ENCODE data around the gene SMYD4. TPM values are rescaled to one million over a fixed set of nuclear protein-coding genes. Genes with fewer than 3 reads are reported as not detected.

Gene SMYD4
- total and polyA plus RNA-seq, 10 of the 15 experiments (the other 5 are each of a cell fraction or from before 2014, with no cell fraction given) = 2.1 to 18.8 (median 13.7) TPM

DNA sequence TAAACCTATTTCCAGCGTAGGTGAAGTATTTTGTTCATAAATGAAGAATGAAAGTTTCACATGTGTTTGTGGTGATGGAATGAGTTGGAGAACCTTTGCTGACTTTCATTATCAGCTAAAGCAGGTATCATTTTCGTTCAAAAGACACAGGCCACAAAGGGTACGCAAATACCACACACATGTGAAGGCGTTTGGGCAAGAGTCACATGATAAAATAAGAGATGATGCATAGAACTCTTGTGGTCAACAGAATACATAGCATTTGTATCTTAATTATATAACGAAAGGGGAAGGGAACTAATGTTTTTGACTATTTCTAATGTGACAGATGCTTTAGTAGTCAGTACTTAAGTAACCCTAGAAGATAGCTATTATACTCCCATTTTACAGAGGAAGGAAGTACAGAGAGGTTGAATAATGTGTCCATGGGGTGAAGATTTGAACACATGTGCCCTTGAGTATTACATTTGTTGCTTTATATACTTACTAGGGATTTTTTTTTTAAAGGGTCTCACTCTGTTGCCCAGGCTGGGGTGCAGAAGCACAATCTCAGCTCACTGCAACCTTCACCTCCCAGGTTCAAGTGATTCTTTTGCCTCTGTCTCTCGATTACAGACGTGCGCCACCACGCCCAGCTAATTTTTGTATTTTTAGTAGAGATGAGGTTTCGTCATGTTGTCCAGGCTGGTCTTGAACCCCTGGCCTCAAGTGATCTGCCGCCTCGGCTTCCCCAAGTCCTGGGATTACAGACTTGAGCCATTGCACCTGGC is 4.9 kb upstream of the SMYD4 start (continued):
- TF ChIP-seq RELB (IDR thresholded peaks at IDR 0.05; ENCODE audit: low read depth) (peak; percentile 84; the same call in 1 of the 2 replicates), BACH1 (IDR thresholded peaks at IDR 0.05; ENCODE audit: borderline replicate concordance) (peak; percentile 52; the same call in 1 of the 2 replicates), TCF7 (IDR thresholded peaks at IDR 0.05; ENCODE audit: borderline replicate concordance) (peak; percentile 42; the same call in 1 of the 2 replicates), ZZZ3 (IDR thresholded peaks at IDR 0.05; ENCODE audit: control insufficient read depth, insufficient read length, low read depth) (no peak), HDAC2 (IDR thresholded peaks at IDR 0.05) (no peak), MXI1 (IDR thresholded peaks at IDR 0.05; ENCODE audit: low read depth, low read length) (peak; percentile 89), POU2F2 (IDR thresholded peaks at IDR 0.05; ENCODE audit: borderline replicate concordance, low read depth, low read length) (peak; percentile 84; the same call in 1 of the 3 replicates), MYB (IDR thresholded peaks at IDR 0.05; ENCODE audit: borderline replicate concordance, low read depth, low read length) (no peak), HDGF (IDR thresholded peaks at IDR 0.05) (no peak), RAD51 (IDR thresholded peaks at IDR 0.05) (peak; percentile 96), SPI1 (IDR thresholded peaks at IDR 0.05; ENCODE audit: borderline replicate concordance, insufficient read depth, low read depth, low read length) (peak; percentile 46; the same call in 1 of the 2 replicates), RUNX3 (IDR thresholded peaks at IDR 0.05; ENCODE audit: low read length) (peak; percentile 99), TCF12 (IDR thresholded peaks at IDR 0.05; ENCODE audit: low read depth, low read length) (peak; percentile 14; the same call in 1 of the 2 replicates), SREBF2 (IDR thresholded peaks at IDR 0.05; ENCODE audit: low read length) (no peak), ZBTB40 (IDR thresholded peaks at IDR 0.05; ENCODE audit: borderline replicate concordance) (no peak), MTA2 (IDR thresholded peaks at IDR 0.05; ENCODE audit: low read depth) (peak; percentile 93), TBL1XR1 (IDR thresholded peaks at IDR 0.05; ENCODE audit: low read depth, low read length) (peak; percentile 86), MTA3 (IDR thresholded peaks at IDR 0.05; ENCODE audit: borderline replicate concordance, low read length) (peak; percentile 81; the same call in 1 of the 2 replicates), MEF2A (IDR thresholded peaks at IDR 0.05; ENCODE audit: insufficient read depth, low read depth, low read length) (peak; percentile 64), EP300 (IDR thresholded peaks at IDR 0.05; ENCODE audit: borderline replicate concordance in 1 of 2, control insufficient read depth in 1 of 2, low read depth in 2 of 2, low read length in 2 of 2) (peak; percentile 90 to 91), CHD2 (IDR thresholded peaks at IDR 0.05; ENCODE audit: borderline replicate concordance, low read depth, low read length) (no peak)
- TF ChIP-seq, protein P1, sequence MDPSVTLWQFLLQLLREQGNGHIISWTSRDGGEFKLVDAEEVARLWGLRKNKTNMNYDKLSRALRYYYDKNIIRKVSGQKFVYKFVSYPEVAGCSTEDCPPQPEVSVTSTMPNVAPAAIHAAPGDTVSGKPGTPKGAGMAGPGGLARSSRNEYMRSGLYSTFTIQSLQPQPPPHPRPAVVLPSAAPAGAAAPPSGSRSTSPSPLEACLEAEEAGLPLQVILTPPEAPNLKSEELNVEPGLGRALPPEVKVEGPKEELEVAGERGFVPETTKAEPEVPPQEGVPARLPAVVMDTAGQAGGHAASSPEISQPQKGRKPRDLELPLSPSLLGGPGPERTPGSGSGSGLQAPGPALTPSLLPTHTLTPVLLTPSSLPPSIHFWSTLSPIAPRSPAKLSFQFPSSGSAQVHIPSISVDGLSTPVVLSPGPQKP (IDR thresholded peaks at IDR 0.05; ENCODE audit: low read depth, low read length) = no peak
- TF ChIP-seq, protein P2, sequence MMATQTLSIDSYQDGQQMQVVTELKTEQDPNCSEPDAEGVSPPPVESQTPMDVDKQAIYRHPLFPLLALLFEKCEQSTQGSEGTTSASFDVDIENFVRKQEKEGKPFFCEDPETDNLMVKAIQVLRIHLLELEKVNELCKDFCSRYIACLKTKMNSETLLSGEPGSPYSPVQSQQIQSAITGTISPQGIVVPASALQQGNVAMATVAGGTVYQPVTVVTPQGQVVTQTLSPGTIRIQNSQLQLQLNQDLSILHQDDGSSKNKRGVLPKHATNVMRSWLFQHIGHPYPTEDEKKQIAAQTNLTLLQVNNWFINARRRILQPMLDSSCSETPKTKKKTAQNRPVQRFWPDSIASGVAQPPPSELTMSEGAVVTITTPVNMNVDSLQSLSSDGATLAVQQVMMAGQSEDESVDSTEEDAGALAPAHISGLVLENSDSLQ (IDR thresholded peaks at IDR 0.05) = 0 out of 2 replicates have a peak, but pooled peaks have one; percentile 23

Data from GM12878 (cell line).